Activated CD4-positive, alpha-beta T cell treated with anti-CD3 and anti-CD28 coated beads for 48 hours (primary cell): ENCODE measurements around the gene CUBN.
"Not testable (repeated sequence)": the region's sequence is repeated elsewhere in the genome, so short reads cannot be mapped to it uniquely, and the experiment has no call there.

Experiments used
- DNase-seq: peaks from one replicate; pipeline ENCODE4 v3.0.0-alpha.2; 2020

CUBN gene

DNA sequence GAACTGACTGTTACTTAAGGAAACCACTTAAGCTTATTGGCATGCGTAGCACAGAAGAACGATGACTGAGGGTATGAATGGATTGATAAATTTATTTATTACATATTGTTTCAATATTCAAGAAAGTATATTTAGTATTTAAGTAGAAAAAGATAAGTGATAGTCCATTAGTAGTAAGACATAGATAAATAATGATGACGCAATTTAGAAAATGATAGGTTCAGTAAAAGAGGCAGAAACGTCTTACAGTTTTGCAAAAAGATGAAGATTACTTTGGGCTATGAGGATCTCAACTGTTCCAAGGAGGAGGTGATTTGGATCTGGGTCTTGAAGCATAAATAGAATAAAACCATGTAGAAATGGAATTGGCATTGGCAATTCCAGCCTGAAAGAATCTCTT is 275.8 kb downstream of the CUBN start:
- no peak for DNase-seq

- no peak for DNase-seq
Observed at GRCh38 chr10:16853201-16853600, 276.4 kb downstream of the CUBN start.

- DNase-seq, result no peak
Observed at GRCh38 chr10:16852624-16853023, 277.0 kb downstream of the CUBN start.

- no peak for DNase-seq
Observed at GRCh38 chr10:16848562-16849154, 281.0 kb downstream of the CUBN start.

DNA sequence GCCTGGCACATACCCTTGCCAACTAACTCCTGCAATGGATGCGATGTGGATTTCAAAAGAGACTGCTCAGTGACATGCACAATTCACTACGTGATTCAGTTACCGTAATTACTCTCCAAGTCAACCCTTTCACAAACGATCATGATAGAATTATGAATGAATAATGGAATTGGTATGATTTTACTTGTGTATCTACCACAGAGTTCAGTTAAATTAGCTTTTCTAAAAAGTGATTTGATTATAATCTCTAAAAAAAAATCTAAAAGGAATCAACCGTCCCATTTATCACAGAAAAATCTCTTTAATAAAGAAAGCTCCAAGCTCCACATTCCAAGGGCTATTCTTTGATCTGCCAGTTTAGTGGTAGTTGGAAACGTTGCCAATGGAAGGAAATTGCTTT is 282.0 kb downstream of the CUBN start:
- no peak for DNase-seq

DNA sequence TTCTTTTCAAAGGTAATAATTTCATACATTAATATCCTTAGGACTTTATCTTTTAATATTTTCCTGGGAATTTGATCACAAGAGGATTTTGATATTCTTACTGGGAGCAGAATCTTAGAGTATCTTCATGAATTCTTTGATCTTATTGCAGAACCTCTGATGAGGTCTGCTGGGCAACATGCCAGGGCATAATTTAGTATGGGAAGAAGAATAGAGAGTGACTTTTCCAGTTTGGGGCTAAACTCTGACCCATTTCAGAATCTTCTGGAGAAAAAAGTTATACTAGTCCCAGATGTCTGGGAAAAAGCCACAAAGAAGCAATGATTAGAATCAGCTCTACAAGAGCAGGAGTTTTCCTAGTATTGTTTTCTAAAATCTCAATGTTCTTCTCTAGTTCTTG is 284.4 kb downstream of the CUBN start:
- DNase-seq, result no peak

- DNase-seq, result no peak
Observed at GRCh38 chr10:16843252-16843870, 286.2 kb downstream of the CUBN start.

- peak; percentile 32 for DNase-seq
Observed at GRCh38 chr10:16835228-16835627, 294.4 kb downstream of the CUBN start.

DNA sequence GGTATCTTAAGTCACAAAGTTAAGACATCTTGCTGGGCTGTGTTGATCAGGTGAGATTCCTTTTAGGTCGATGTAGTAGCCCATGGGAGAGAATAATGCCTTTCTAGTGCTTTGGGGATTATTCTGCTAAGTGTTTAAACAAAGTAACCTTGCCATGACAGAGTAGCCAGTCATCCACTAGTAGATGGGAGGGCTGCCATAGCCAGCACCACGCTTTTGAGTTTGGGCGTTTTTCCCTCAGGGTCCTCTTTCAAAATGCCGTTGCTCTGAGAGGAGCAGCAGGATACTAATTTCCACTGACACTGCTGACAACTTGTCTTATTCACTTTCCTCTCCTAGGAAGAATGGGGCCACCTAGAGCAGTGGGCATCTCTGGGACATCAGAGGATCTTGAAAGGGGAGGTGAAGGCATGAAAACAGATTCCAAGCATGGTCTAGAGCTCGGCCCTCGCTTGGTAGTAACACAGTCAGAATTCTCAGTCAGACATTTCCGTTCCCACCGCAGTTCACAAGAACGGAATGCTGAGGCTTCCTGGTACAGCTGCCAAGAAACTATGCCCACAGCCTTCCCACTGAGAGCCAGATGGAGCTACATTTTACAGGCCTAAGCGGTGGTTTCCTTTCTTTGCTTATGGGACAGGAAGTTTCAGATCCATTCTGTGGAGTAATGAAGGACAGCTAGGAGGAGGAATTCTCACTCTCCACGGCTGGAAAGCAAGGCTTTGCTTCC is 297.1 kb downstream of the CUBN start:
- no peak for DNase-seq

DNA sequence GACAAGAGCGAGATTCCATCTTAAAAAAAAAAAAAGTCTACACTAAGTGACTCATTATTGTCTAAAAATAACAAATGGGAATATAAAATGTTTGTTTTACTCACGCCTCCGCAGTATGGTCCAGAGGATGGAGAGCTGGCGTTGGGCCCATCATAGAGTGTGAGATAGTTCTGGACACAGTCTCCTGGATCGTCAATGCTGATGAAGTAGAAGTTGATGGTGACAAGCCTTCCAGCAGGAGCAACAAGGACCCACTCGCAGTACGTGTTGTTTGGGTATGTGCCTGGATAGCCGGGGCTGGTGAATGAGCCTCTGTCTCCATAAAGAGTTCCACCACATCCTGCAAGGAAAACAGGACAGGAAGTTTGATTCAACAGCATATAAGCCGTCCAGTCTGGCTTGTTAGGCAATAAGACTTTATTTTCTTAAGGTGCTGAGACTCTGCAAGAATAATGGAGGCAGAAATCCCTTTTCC is 300.9 kb downstream of the CUBN start:
- DNase-seq, result no peak

DNA sequence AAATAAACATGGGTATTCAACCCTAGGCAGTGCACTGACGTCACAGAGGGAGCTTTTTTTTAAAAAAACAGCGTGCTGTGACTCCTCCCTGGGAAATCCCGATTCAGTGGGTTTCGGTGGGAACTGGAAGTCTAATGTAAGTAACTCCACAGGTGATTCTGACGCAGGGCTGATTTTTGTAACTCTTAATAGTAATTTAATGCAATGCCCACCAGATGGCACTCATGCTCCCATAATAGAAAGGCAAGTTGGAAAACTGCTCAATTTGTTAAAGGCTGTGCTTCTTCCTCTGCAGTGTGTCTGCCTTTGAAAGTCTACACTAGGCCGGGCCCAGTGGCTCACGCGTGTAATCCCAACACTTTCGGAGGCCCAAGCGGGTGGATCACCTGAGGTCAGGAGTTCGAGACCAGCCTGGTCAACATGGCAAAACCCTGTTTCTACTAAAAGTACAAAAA is 301.5 kb downstream of the CUBN start:
- peak; percentile 69 for DNase-seq

DNA sequence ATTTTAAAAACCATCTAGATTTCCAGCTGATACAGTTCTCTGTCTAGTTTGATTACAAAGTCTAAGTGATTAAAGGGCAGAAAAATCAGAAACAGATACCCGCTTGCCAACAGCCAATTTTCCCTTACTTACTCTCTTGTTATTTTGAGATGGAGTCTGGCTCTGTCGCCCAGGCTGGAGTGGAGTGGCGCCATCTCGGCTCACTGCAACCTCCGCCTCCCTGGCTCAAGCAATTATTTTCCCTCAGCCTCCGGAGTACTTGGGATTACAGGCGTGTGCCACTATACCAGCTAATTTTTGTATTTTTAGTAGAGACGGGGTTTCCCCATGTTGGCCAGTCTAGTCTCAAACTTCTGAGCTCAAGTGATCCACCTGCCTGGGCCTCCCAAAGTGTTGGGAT is 302.1 kb downstream of the CUBN start:
- not testable (repeated sequence) for DNase-seq

- DNase-seq, result no peak
Observed at GRCh38 chr10:16822726-16823360, 306.8 kb downstream of the CUBN start.

DNA sequence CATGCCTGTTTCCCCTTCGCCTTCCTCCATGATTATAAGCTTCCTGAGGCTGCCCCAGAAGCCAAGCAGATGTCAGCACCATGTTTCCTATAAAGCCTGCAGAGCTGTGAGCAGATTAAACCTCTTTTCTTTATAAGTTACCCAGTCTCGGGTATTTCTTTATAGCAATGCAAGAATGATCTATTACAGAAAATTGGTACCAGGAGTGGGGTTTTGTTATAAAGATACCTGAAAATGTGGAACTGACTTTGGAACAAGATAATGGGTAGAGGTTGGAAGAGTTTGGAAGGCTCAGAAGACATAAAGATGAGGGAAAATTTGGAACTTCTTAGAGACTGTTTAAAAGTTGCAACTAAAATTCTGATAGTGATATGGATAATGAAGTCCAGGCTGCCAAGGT is 307.6 kb downstream of the CUBN start:
- no peak for DNase-seq

GRCh38 chr10:16820421-16820820 is 309.2 kb downstream of the CUBN start:
- no peak for DNase-seq

- no peak for DNase-seq
Observed at GRCh38 chr10:16820018-16820417, 309.6 kb downstream of the CUBN start.

DNA sequence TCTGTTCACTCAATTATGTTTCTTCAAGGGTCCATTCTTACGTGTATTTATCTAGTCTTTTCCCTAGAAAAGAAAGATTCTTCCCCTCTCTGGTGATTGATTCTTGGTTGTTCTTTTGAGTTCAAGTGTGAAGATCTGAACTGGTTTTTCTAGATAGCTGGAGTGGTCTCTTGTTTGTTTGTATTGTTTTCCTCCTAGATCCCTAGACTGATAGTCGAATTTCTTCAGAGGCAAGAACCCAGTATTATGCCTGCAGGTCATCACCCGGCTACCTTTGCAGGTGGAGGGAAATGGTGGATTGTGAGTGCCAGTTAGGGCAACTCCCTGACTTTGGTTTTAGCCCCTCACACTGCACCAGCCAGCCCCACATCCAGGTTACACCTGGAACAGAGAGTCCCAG is 310.2 kb downstream of the CUBN start:
- no peak for DNase-seq

GRCh38 chr10:16819026-16819425 is 310.6 kb downstream of the CUBN start:
- DNase-seq, result no peak

DNA sequence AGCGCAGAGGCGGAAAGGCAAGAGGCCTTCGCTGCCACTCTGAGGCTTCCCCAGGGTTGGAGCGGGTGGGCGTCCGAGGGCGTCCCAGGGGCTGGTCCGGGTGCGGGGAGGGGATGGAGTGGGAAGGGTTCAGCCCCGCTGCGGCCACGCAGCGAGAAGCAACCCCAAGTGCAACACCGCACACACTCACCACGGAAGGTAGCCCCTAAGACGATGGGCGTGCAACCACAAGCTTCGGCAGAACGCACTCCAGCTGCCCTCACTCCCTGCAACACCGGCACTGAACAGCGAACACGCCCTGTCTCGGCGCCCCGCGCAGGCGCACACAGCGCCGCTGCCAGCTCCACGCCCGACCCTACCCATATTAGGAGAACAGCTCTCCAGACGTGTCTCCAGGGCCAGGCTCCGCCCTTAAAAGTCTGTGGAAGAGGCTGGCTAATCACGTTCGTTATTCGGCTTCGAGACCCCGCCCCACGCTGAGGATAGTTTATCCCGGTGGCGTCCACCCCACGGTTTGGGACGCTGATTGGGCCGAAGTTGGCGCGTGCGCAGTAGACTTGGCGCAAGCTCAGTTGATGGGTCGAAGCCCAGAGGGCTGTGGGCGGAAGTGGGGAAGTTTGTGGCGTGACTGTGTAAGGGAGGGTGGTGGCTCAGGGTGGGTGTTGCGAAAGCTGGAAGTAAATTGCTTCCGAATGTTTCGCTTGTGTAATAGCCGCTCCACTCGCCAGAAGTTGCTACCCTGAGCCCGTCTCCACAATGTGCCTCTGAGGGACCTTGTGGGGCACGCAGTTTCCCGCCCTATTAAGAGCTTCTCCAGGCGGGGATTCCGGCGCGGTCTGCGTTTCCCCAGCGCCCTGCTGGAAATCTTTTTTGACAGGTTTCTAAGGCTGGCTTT is 312.2 kb downstream of the CUBN start, which contains the start of gene RSU1:
Gene RSU1 (minus strand): TSS at position 300 of the 895 bp plus-strand sequence. CDS start 343 bp downstream, outside the sequence.
- DNase-seq, result peak; percentile 100

GRCh38 chr10:16816830-16817124 is 312.8 kb downstream of the CUBN start:
- DNase-seq, result no peak

- DNase-seq, result no peak
Observed at GRCh38 chr10:16816171-16816570, 313.4 kb downstream of the CUBN start.

- DNase-seq, result no peak
Observed at GRCh38 chr10:16814012-16814411, 315.6 kb downstream of the CUBN start.

DNA sequence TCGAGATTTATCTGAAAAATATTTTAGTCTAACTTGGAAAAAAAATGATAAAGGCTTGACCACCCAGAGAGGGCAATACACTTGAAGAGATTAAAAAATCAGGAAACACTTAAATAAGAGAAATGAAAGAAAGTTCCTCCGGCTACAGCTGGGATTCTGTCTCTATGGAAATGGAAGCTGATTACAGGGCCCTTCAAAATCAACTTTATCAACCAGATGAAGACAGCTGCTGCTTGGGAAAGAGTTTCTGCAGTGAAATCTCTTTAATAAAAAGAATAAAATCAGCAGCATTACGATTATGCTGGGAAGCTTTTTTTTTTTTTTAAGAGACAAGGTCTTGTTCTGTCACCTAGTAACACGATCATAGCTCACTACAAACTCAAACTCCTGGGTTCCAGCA is 316.9 kb downstream of the CUBN start:
- no peak for DNase-seq
